Measurements from ENCODE around the gene GRK5.

GRCh38 chr10:119374236-119374635 lies 166.9 kb downstream of the GRK5 start:
- TF ChIP-seq EP300 (conservative IDR thresholded peaks at IDR 0.05; ENCODE audit: poor library complexity, severe bottlenecking) (no peak), TAF1 (IDR thresholded peaks at IDR 0.05; ENCODE audit: low read depth) (no peak), CTCF (IDR thresholded peaks at IDR 0.05; ENCODE audit: poor library complexity, severe bottlenecking) (no peak), EZH2 (IDR thresholded peaks at IDR 0.05; ENCODE audit: borderline replicate concordance, insufficient read depth, low read length, poor library complexity, severe bottlenecking) (no peak), POLR2AphosphoS5 (IDR thresholded peaks at IDR 0.05) (no peak), SMC3 (conservative IDR thresholded peaks at IDR 0.05; ENCODE audit: poor library complexity) (no peak), RAD21 (conservative IDR thresholded peaks at IDR 0.05) (no peak)
- TF ChIP-seq, protein P1, sequence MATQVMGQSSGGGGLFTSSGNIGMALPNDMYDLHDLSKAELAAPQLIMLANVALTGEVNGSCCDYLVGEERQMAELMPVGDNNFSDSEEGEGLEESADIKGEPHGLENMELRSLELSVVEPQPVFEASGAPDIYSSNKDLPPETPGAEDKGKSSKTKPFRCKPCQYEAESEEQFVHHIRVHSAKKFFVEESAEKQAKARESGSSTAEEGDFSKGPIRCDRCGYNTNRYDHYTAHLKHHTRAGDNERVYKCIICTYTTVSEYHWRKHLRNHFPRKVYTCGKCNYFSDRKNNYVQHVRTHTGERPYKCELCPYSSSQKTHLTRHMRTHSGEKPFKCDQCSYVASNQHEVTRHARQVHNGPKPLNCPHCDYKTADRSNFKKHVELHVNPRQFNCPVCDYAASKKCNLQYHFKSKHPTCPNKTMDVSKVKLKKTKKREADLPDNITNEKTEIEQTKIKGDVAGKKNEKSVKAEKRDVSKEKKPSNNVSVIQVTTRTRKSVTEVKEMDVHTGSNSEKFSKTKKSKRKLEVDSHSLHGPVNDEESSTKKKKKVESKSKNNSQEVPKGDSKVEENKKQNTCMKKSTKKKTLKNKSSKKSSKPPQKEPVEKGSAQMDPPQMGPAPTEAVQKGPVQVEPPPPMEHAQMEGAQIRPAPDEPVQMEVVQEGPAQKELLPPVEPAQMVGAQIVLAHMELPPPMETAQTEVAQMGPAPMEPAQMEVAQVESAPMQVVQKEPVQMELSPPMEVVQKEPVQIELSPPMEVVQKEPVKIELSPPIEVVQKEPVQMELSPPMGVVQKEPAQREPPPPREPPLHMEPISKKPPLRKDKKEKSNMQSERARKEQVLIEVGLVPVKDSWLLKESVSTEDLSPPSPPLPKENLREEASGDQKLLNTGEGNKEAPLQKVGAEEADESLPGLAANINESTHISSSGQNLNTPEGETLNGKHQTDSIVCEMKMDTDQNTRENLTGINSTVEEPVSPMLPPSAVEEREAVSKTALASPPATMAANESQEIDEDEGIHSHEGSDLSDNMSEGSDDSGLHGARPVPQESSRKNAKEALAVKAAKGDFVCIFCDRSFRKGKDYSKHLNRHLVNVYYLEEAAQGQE (IDR thresholded peaks at IDR 0.05; ENCODE audit: borderline replicate concordance), result no peak
